GM18519 (cell line): Measurements from ENCODE around the gene HECTD2.

ENCODE experiments used
- ATAC-seq: cut with Tn5 transposase; IDR thresholded peaks from one replicate; pipeline ENCODE4 v1.9.1; 2021; ENCODE audit warnings: mild to moderate bottlenecking, moderate library complexity; ENCODE audit not compliant: unreplicated experiment, low FRiP score

HECTD2 gene

GRCh38 chr10:91471602-91472001 lies 61.5 kb downstream of the HECTD2 start:
- ATAC-seq = no peak

GRCh38 chr10:91472911-91473310 lies 62.8 kb downstream of the HECTD2 start:
- no peak for ATAC-seq

GRCh38 chr10:91474009-91474408 lies 63.9 kb downstream of the HECTD2 start:
- ATAC-seq = no peak

- ATAC-seq = no peak
Measured at GRCh38 chr10:91477236-91477635, 67.1 kb downstream of the HECTD2 start.

GRCh38 chr10:91479583-91479982 lies 69.4 kb downstream of the HECTD2 start:
- ATAC-seq = no peak

- ATAC-seq = no peak
Measured at GRCh38 chr10:91487911-91488582, 77.9 kb downstream of the HECTD2 start.

- no peak for ATAC-seq
Measured at GRCh38 chr10:91493313-91493712, 83.2 kb downstream of the HECTD2 start.

GRCh38 chr10:91495402-91495801 lies 85.3 kb downstream of the HECTD2 start:
- no peak for ATAC-seq

GRCh38 chr10:91496016-91496415 lies 85.9 kb downstream of the HECTD2 start:
- no peak for ATAC-seq

- ATAC-seq = no peak
Measured at GRCh38 chr10:91511549-91512330, 101.6 kb downstream of the HECTD2 start.

GRCh38 chr10:91512458-91512857 lies 102.3 kb downstream of the HECTD2 start:
- ATAC-seq = no peak

- no peak for ATAC-seq
Measured at GRCh38 chr10:91513598-91514424, 103.7 kb downstream of the HECTD2 start.

GRCh38 chr10:91514787-91515186 lies 104.6 kb downstream of the HECTD2 start:
- ATAC-seq = no peak

- ATAC-seq = no peak
Measured at GRCh38 chr10:91517394-91517793, 107.2 kb downstream of the HECTD2 start.

- ATAC-seq = no peak
Measured at GRCh38 chr10:91519899-91520514, 109.9 kb downstream of the HECTD2 start.

GRCh38 chr10:91520661-91521060 lies 110.5 kb downstream of the HECTD2 start:
- ATAC-seq = no peak

GRCh38 chr10:91521439-91521838 lies 111.3 kb downstream of the HECTD2 start:
- no peak for ATAC-seq

- no peak for ATAC-seq
Measured at GRCh38 chr10:91525896-91526712, 116.0 kb downstream of the HECTD2 start.

- no peak for ATAC-seq
Measured at GRCh38 chr10:91528080-91528479, 117.9 kb downstream of the HECTD2 start.

GRCh38 chr10:91528768-91529167 lies 118.6 kb downstream of the HECTD2 start:
- no peak for ATAC-seq
